Activated naive CD4-positive, alpha-beta T cell treated with anti-CD3 and anti-CD28 coated beads, Interleukin-2, amount 10 ng/mL, durations not matched to agents 7 days and 5 days (primary cell): ENCODE data around the gene CWC22.
"Not testable (repeated sequence)": the region's sequence is repeated elsewhere in the genome, so short reads cannot be mapped to it uniquely, and the experiment has no call there.

Experiments
- CTCF ChIA-PET: fragments of 350-600 bp; sonication (Branson Sonifier 250); formaldehyde crosslinking; loops from one replicate; lab custom pipeline; 2021; ENCODE audit warnings: antibody characterized with exemption; lab: Charles Lee
- DNase-seq: peaks from one replicate; pipeline ENCODE4 v3.0.0-alpha.2; 2020
- H3K27ac Mint-ChIP-seq: one replicate; pipeline ENCODE4 v1.8.0; 2021; ENCODE audit warnings: mild to moderate bottlenecking, moderate library complexity, mixed read lengths
- H3K27me3 Mint-ChIP-seq: one replicate; pipeline ENCODE4 v1.8.0; 2021; ENCODE audit warnings: mild to moderate bottlenecking, mixed read lengths
- H3K36me3 Mint-ChIP-seq: one replicate; pipeline ENCODE4 v1.8.0; 2021; ENCODE audit warnings: mixed read lengths
- H3K4me1 Mint-ChIP-seq: one replicate; pipeline ENCODE4 v1.8.0; 2021; ENCODE audit warnings: mixed read lengths
- H3K4me3 Mint-ChIP-seq: one replicate; pipeline ENCODE4 v1.8.0; 2021; ENCODE audit warnings: mild to moderate bottlenecking, moderate library complexity, mixed read lengths
- H3K9me3 Mint-ChIP-seq: one replicate; pipeline ENCODE4 v1.8.0; 2021; ENCODE audit warnings: mixed read lengths

The CWC22 gene

GRCh38 chr2:179950391-179950790, 56.7 kb downstream of the CWC22 start:
- Mint-ChIP-seq H3K27me3 (no peaks in the 10 kb centered on the region), H3K9me3 (no peaks in the 10 kb centered on the region), H3K27ac (no peak overlapping the region), H3K36me3 (peaks cover 47% of the 10 kb centered on the region), H3K4me3 (no peak overlapping the region), H3K4me1 (no peaks in the 10 kb centered on the region)
- CTCF ChIA-PET: interaction anchor here (2.3 kb wide), 1 partner anchor 15 kb away, joined by 7 read pairs; no protein-coding TSS in a partner anchor
- DNase-seq: no peak

- Mint-ChIP-seq H3K4me3 (no peak overlapping the region), H3K4me1 (no peaks in the 10 kb centered on the region), H3K9me3 (no peaks in the 10 kb centered on the region), H3K36me3 (peaks cover 50% of the 10 kb centered on the region), H3K27ac (no peak overlapping the region), H3K27me3 (no peaks in the 10 kb centered on the region)
- DNase-seq: no peak
- CTCF ChIA-PET: interaction anchor here (2.3 kb wide), 1 partner anchor 14 kb away, joined by 7 read pairs; no protein-coding TSS in a partner anchor
These were observed 57.7 kb downstream of the CWC22 start for GRCh38 chr2:179949438-179949837.

DNA sequence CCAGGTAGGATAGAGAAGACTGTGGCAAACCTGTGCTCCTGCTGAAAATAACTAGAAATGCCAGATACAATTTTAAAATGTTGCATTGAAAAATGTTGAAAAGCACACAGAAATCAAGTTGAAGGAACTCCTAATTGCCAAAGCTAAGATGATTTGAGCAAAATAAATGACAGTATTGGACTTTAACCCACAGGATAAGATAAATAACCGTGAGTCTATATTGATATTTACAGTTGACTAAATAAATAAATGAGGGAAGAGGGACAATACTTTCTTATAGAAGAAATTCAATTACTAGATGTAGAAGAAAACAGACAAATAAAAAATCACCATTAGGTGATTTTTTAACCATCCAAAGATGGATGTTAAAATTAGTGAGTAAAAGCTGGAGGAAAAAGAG, 59.0 kb downstream of the CWC22 start:
- no peaks in the 10 kb centered on the region for H3K4me1 Mint-ChIP-seq
- no peak overlapping the region for H3K4me3 Mint-ChIP-seq
- no peaks in the 10 kb centered on the region for H3K27me3 Mint-ChIP-seq
- CTCF ChIA-PET: interaction anchor here (2.3 kb wide), 1 partner anchor 12 kb away, joined by 7 read pairs; no protein-coding TSS in a partner anchor
- H3K36me3 Mint-ChIP-seq: peaks cover 46% of the 10 kb centered on the region
- no peak for DNase-seq
- H3K27ac Mint-ChIP-seq: no peak overlapping the region
- H3K9me3 Mint-ChIP-seq: no peaks in the 10 kb centered on the region

DNA sequence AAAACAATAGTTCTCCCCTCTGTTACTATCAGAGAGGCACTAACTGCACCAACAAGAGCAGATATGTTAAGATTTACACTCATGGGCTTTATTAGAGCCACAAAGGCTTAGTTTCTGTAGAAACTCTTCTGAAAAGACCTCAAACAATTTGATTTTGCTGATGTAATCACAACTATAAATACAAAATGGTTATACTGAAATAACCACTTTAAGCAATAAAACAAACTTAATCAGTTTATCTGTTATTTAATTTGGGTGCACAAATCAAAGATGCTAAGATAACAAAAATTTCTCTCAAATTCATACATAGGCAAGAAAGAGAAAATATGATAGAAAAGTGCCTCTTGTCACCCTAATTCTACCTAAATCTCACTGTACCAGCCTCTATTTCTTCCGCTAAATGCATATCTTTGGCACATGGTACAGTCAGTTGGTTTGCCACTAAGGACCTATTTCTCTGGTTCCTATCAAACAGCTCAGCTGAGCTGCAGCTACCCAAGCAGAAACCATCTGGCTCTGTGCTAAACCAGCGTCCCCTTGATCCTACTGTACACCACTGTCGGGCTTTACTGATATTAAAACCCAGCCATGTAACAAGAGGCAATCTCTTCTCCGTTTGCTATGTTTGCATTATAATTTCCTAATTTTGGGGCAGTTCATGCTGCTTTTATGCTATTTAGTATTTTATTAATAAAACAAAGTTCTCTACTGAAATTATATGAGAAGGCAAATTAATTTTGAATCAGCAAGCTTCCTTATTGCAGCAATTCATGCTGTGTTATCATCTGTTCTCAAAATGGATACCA, 60.1 kb downstream of the CWC22 start:
- CTCF ChIA-PET: no interaction called here
- peaks cover 43% of the 10 kb centered on the region for H3K36me3 Mint-ChIP-seq

DNA sequence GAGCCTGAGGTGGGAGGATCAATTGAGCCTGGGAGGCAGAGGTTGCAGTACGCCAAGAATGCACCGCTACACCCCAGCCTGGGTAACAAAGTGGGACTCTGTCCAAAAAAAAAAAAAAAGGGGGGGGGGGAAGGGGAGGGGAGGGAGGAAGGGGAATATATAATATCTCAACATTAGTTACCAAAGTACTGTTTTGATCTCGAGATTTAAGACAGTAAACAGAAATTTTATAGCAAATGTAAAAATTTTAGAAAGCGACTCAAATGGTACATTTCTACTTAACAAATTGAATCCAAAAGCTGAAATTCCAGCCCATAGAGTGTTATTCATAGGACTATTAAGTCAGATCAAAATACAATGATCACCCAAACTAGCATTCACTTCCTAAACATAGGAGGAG, 60.8 kb downstream of the CWC22 start:
- Mint-ChIP-seq H3K36me3 (peaks cover 39% of the 10 kb centered on the region), H3K4me3 (no peak overlapping the region), H3K4me1 (no peaks in the 10 kb centered on the region), H3K27ac (no peak overlapping the region), H3K9me3 (no peaks in the 10 kb centered on the region), H3K27me3 (no peaks in the 10 kb centered on the region)
- DNase-seq: no peak
- CTCF ChIA-PET: no interaction called here

More for the DNA sequence above, 60.1 kb downstream of the CWC22 start:
- H3K27me3 Mint-ChIP-seq: no peaks in the 10 kb centered on the region
- H3K4me1 Mint-ChIP-seq: no peaks in the 10 kb centered on the region
- H3K27ac Mint-ChIP-seq: no peak overlapping the region
- H3K4me3 Mint-ChIP-seq: no peak overlapping the region
- no peak for DNase-seq
- H3K9me3 Mint-ChIP-seq: no peaks in the 10 kb centered on the region

- H3K27me3 Mint-ChIP-seq: no peaks in the 10 kb centered on the region
- no peak overlapping the region for H3K4me3 Mint-ChIP-seq
- H3K27ac Mint-ChIP-seq: no peak overlapping the region
- H3K4me1 Mint-ChIP-seq: no peaks in the 10 kb centered on the region
- CTCF ChIA-PET: no interaction called here
- DNase-seq: no peak
- no peaks in the 10 kb centered on the region for H3K9me3 Mint-ChIP-seq
- peaks cover under 1% of the 10 kb centered on the region for H3K36me3 Mint-ChIP-seq
These were observed 67.8 kb downstream of the CWC22 start for GRCh38 chr2:179939259-179939658.

DNA sequence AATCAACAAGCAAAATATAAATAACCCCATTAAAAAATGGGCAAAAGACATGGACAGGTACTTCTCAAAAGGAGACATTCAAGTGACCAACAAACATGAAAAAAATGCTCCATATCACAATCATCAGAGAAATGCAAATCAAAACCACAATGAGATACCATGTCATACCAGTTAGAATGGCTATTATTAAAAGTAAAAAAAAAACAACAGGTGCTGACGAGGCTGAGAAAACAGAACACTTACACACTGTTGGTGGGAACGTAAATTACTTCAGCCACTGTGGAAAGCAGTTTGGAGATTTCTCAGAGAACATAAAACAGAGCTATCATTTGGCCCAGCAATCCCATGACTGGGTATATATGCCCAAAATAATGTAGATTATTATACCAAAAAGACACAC, 69.1 kb downstream of the CWC22 start:
- Mint-ChIP-seq H3K9me3 (no peaks in the 10 kb centered on the region), H3K27me3 (no peaks in the 10 kb centered on the region), H3K4me3 (no peak overlapping the region), H3K27ac (no peak overlapping the region), H3K4me1 (no peaks in the 10 kb centered on the region), H3K36me3 (no peaks in the 10 kb centered on the region)
- CTCF ChIA-PET: no interaction called here
- DNase-seq: no peak

GRCh38 chr2:179936654-179937053, 70.4 kb downstream of the CWC22 start:
- CTCF ChIA-PET: interaction anchor here (0.6 to 2.2 kb wide), 6 partner anchors 12 to 120 kb away, joined by 3 to 7 read pairs (median 4); no protein-coding TSS in a partner anchor

GRCh38 chr2:179936141-179936540, 71.0 kb downstream of the CWC22 start:
- CTCF ChIA-PET: interaction anchor here (1.1 to 2.2 kb wide), 5 partner anchors 11 to 120 kb away, joined by 3 to 7 read pairs (median 4); no protein-coding TSS in a partner anchor
- no peak overlapping the region for H3K4me3 Mint-ChIP-seq
- no peaks in the 10 kb centered on the region for H3K4me1 Mint-ChIP-seq
- DNase-seq: no peak
- H3K9me3 Mint-ChIP-seq: no peaks in the 10 kb centered on the region
- H3K36me3 Mint-ChIP-seq: no peaks in the 10 kb centered on the region
- no peak overlapping the region for H3K27ac Mint-ChIP-seq
- no peaks in the 10 kb centered on the region for H3K27me3 Mint-ChIP-seq

More at GRCh38 chr2:179936654-179937053, 70.4 kb downstream of the CWC22 start:
- Mint-ChIP-seq H3K4me1 (no peaks in the 10 kb centered on the region), H3K4me3 (no peak overlapping the region), H3K27me3 (no peaks in the 10 kb centered on the region), H3K27ac (no peak overlapping the region), H3K36me3 (no peaks in the 10 kb centered on the region), H3K9me3 (no peaks in the 10 kb centered on the region)
- DNase-seq: peak; percentile 48

DNA sequence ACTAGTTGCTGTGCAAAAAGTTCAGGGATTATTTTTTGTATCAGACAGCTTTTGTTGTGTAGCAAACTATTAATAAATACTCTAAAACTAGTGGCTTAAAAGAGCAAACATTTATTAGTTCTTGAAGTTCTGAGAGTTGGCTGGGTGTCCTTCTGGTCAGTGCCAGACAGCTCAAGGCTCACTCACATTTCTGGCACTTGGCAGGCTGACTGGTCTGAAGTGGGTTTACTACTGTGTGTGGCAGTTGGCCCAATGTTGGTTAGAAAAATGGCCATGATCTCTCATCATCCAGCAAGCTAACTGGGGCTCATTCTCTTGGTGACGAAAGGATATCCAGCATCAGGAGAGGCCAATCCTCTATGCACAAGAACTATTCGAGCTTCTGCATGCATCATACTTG, 74.3 kb downstream of the CWC22 start:
- no peak for DNase-seq
- CTCF ChIA-PET: interaction anchor here (0.5 kb wide), 1 partner anchor 186 kb away, joined by 3 read pairs; no protein-coding TSS in a partner anchor
- Mint-ChIP-seq H3K27me3 (no peaks in the 10 kb centered on the region), H3K4me1 (no peaks in the 10 kb centered on the region), H3K27ac (no peak overlapping the region), H3K36me3 (no peaks in the 10 kb centered on the region), H3K4me3 (no peak overlapping the region), H3K9me3 (peaks cover 19% of the 10 kb centered on the region)

DNA sequence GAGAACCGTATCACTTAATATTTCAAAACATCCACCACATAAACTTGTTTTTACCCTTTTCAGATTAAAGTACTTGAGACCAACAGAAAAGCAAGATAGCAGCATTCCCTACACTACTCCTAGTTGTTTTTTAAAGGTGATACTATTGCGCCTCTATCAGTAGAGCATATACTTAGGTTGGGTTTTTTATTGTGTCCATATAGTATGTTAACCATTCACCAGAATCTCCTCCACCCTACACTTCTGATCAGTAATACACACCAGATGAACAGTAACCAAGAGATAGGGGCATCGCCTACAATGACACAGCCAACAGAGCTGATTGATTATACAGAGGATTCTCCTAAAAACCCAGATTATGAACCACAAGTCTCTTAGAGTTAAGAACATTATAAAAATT, 75.6 kb downstream of the CWC22 start:
- no peak for DNase-seq
- Mint-ChIP-seq H3K4me3 (no peak overlapping the region), H3K9me3 (peaks cover 19% of the 10 kb centered on the region), H3K27ac (no peak overlapping the region), H3K4me1 (no peaks in the 10 kb centered on the region), H3K27me3 (no peaks in the 10 kb centered on the region), H3K36me3 (no peaks in the 10 kb centered on the region)
- CTCF ChIA-PET: no interaction called here

DNA sequence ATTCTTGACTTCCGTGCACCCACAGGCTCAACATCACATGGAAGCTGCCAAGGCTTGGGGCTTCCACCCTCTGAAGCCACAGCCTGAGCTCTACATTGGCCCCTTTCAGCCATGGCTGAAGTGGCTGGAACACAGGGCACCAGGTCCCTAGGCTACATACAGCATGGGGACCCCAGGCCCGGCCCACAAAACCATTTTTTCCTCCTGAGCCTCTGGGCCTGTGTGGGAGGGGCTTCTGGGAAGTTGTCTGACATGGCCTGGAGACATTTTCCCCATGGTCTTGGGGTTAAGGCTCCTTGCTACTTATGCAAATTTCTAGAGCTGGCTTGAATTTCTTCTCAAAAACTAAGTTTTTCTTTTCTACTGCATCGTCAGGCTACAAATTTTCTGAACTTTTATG, 77.1 kb downstream of the CWC22 start:
- H3K4me3 Mint-ChIP-seq, H3K27me3 Mint-ChIP-seq, CTCF ChIA-PET, DNase-seq, H3K36me3 Mint-ChIP-seq, H3K4me1 Mint-ChIP-seq, H3K27ac Mint-ChIP-seq: not testable (repeated sequence)
- peaks cover 27% of the 10 kb centered on the region for H3K9me3 Mint-ChIP-seq

DNA sequence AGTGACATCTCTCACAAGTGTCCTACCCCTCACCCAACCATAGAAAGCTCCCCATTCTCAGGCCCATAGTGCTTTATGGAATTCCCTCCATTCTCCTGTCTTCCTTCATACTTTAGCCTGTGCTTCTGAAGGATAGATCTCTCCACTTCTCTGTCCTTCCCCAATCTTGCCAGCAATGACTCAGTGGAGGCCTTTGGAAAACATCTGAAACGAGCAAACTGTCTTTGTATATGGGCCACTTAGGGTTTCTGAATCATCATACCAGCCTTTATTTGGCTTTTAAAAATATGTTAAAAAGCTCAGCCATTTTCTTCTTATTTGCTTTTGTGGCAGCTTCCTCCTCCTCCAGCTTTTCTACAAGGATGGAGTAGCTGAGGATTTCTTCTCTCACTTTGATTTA, 80.1 kb downstream of the CWC22 start:
- no peaks in the 10 kb centered on the region for H3K4me1 Mint-ChIP-seq
- H3K9me3 Mint-ChIP-seq: peaks cover 27% of the 10 kb centered on the region
- no peak for DNase-seq
- CTCF ChIA-PET: no interaction called here
- H3K4me3 Mint-ChIP-seq: no peak overlapping the region
- H3K36me3 Mint-ChIP-seq: no peaks in the 10 kb centered on the region
- H3K27ac Mint-ChIP-seq: no peak overlapping the region
- H3K27me3 Mint-ChIP-seq: no peaks in the 10 kb centered on the region

DNA sequence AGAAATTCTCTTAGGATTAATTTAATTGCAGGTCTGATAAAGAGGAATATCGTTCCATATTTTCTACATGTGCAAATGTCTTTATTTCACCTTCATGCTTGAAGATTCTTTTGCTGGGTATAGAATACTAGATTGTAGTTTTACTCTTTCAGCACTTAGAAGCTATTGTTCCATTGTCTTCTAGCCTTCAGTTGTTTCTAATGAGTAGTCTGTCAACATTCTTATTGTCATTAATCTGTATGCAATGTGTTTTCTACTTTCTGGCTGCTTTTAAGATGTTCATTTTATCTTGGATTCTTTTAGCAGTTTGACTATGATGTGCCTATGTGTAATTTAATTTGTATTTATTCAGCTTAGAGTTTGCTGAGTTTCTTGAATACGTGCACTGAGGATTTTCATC, 81.4 kb downstream of the CWC22 start:
- Mint-ChIP-seq H3K36me3 (no peaks in the 10 kb centered on the region), H3K27ac (no peak overlapping the region), H3K4me3 (no peak overlapping the region), H3K4me1 (no peaks in the 10 kb centered on the region), H3K27me3 (no peaks in the 10 kb centered on the region), H3K9me3 (peaks cover 26% of the 10 kb centered on the region)
- no peak for DNase-seq
- CTCF ChIA-PET: no interaction called here

DNA sequence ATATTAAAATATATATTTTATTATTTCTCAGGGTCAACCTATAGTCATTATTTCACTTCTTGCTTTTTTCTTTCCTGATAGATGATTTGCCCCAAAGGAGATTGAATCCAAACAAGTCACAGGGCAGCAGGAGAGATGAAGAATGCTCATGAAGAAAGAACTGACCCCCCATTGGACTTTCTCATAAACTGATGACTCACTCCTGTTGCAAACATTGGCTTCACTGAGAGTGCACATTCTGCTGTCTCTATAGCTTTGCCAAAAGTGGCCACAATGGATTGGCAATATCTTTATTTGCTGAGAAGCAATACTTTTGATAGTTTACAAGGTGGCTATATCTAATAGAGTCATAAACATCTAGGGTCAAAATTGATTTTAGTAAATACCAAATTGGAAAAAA, 89.8 kb downstream of the CWC22 start:
- no peaks in the 10 kb centered on the region for H3K36me3 Mint-ChIP-seq
- DNase-seq: no peak
- CTCF ChIA-PET: no interaction called here

More for the DNA sequence above, 89.8 kb downstream of the CWC22 start:
- Mint-ChIP-seq H3K9me3 (no peaks in the 10 kb centered on the region), H3K4me1 (no peaks in the 10 kb centered on the region), H3K4me3 (no peak overlapping the region), H3K27ac (no peak overlapping the region), H3K27me3 (no peaks in the 10 kb centered on the region)
